Thyroid gland (tissue), 4 donors: ENCODE measurements around the gene DPH7. TPM values are rescaled to one million over a fixed set of nuclear protein-coding genes. Genes with fewer than 3 reads are reported as not detected.

Experiments
- DNase-seq, 2 donors: peaks; one replicate each; pipeline ENCODE4 v3.0.0-alpha.2; 2019
- H3K27ac ChIP-seq, 3 donors: fragments of 200-600 bp; sonication (generic); 1 replicate in 2 of 3; 2 replicates in 1 of 3; pipeline ENCODE4 v1.5.1; 2016 to 2019; ENCODE audit warnings: mild to moderate bottlenecking in 1 of 3, moderate library complexity in 1 of 3
- H3K27me3 ChIP-seq: fragments of 200-600 bp; sonication (generic); one replicate; pipeline ENCODE4 v1.5.1; 2019
- H3K36me3 ChIP-seq, 2 donors: fragments of 200-600 bp; sonication (generic); one replicate each; pipeline ENCODE4 v1.5.1; 2016 to 2019
- H3K4me1 ChIP-seq, 2 donors: fragments of 200-600 bp; sonication (generic); one replicate each; pipeline ENCODE4 v1.5.1; 2017 to 2019
- H3K4me3 ChIP-seq, 3 donors: fragments of 200-600 bp; sonication (generic); replicated peaks in 1 of 3; 1 replicate in 2 of 3; 2 replicates in 1 of 3; pipeline ENCODE4 v1.5.1; 2016; ENCODE audit warnings: mild to moderate bottlenecking in 1 of 3
- H3K9me3 ChIP-seq: fragments of 200-600 bp; sonication (generic); one replicate; pipeline ENCODE4 v1.5.1; 2017
- CTCF ChIP-seq, 6 experiments: fragments of 200-600 bp in 3 of 6; fragments of 450-650 bp in 3 of 6; sonication (generic) in 3 of 6; IDR thresholded peaks; one replicate each; pipeline ENCODE4 v1.5.1; 2016 to 2019; ENCODE audit warnings: antibody characterized with exemption in 6 of 6, mild to moderate bottlenecking in 2 of 6, inconsistent platforms in 1 of 6, moderate library complexity in 1 of 6
- POLR2A ChIP-seq, 2 donors: fragments of 450-650 bp; IDR thresholded peaks; one replicate each; pipeline ENCODE4 v1.6.1; 2017; ENCODE audit warnings: antibody characterized with exemption in 2 of 2, mild to moderate bottlenecking in 2 of 2, moderate library complexity in 1 of 2
- WGBS, 2 donors: methylation state at CpG; one replicate each; pipeline ENCODE4 v1.1.5; 2017; 5-methylcytosine and 5-hydroxymethylcytosine counted together
- intact Hi-C: fragments of 100-400 bp; cut with DNase I; formaldehyde crosslinking; loops from one replicate; pipeline ENCODE4 v1.15.1; 2023
- total RNA-seq, 4 donors: library from RNA; depleted of rRNA; stranded (reverse); fragments of >200 nt; gene quantifications; one replicate each; pipeline ENCODE4 v1.2.3, GENCODE V29; 2016

Gene DPH7
- total RNA-seq, 4 donors from 2014 or later = 20.8 to 47.4 (median 34.1) TPM

- Histone ChIP-seq H3K27me3 (no peaks in the 10 kb centered on the region), H3K27ac (no peak overlapping the region), H3K4me1 (peaks cover 13 to 17% of the 10 kb centered on the region in 2 donors), H3K9me3 (no peaks in the 10 kb centered on the region), H3K36me3 (peaks cover 0 to 3% of the 10 kb centered on the region in 2 donors), H3K4me3 (no peak overlapping the region)
- TF ChIP-seq CTCF (IDR thresholded peaks at IDR 0.05) = no peak
- no peak for TF ChIP-seq POLR2A (IDR thresholded peaks at IDR 0.05)
- WGBS, 2 donors = 88 to 92% methylated on average over 13 to 21 of the region's 22 CpGs
- intact Hi-C loops = no loop called here
- no peak for DNase-seq
Measured at GRCh38 chr9:137581361-137582285, 2.9 kb upstream of the DPH7 start.

- H3K27ac ChIP-seq = no peak overlapping the region
- H3K27me3 ChIP-seq = no peaks in the 10 kb centered on the region
- peaks cover 0 to 2% of the 10 kb centered on the region in 2 donors for H3K36me3 ChIP-seq
- H3K9me3 ChIP-seq = no peaks in the 10 kb centered on the region
- TF ChIP-seq POLR2A (IDR thresholded peaks at IDR 0.05) (no peak), CTCF (IDR thresholded peaks at IDR 0.05) (no peak)
- no peak overlapping the region for H3K4me3 ChIP-seq
- intact Hi-C loops = no loop called here
- DNase-seq = no peak
- WGBS, 2 donors = 94 to 96% methylated on average over 4 of the region's 4 CpGs
- H3K4me1 ChIP-seq = peaks cover 13 to 19% of the 10 kb centered on the region in 2 donors
Measured at GRCh38 chr9:137580954-137581322, 2.2 kb upstream of the DPH7 start.

- Histone ChIP-seq H3K27ac (no peak overlapping the region), H3K36me3 (peaks cover 3 to 8% of the 10 kb centered on the region in 2 donors), H3K27me3 (no peaks in the 10 kb centered on the region), H3K4me1 (peaks cover 13 to 19% of the 10 kb centered on the region in 2 donors), H3K9me3 (no peaks in the 10 kb centered on the region), H3K4me3 (no peak overlapping the region)
- WGBS, 2 donors = 91 to 93% methylated on average over 13 to 21 of the region's 23 CpGs
- no peak for DNase-seq
- TF ChIP-seq CTCF (IDR thresholded peaks at IDR 0.05) = no peak
- TF ChIP-seq POLR2A (IDR thresholded peaks at IDR 0.05) = no peak
- intact Hi-C loops = no loop called here
Measured at GRCh38 chr9:137580209-137580953, 1.7 kb upstream of the DPH7 start.

GRCh38 chr9:137579259-137579604, 507 bp upstream of the DPH7 start:
- 26 to 32% methylated on average over 4 to 6 of the region's 19 CpGs for WGBS, 2 donors
- no peaks in the 10 kb centered on the region for H3K9me3 ChIP-seq
- H3K4me1 ChIP-seq = peaks cover 13 to 19% of the 10 kb centered on the region in 2 donors
- peak overlapping the region in 2 of 3 donors; percentile 94 for H3K4me3 ChIP-seq
- H3K36me3 ChIP-seq = peaks cover 8 to 12% of the 10 kb centered on the region in 2 donors
- H3K27me3 ChIP-seq = no peaks in the 10 kb centered on the region
- intact Hi-C loops = no loop called here
- no peak for DNase-seq
- peak in 1 of 6 experiments; percentile 17 for TF ChIP-seq CTCF (IDR thresholded peaks at IDR 0.05)
- no peak for TF ChIP-seq POLR2A (IDR thresholded peaks at IDR 0.05)
- H3K27ac ChIP-seq = peak overlapping the region in 2 of 3 donors; percentile 44 to 72
